Endothelial cell (in vitro differentiated cells): ENCODE measurements around the gene MRPL36. TPM values are rescaled to one million over a fixed set of nuclear protein-coding genes. Genes with fewer than 3 reads are reported as not detected.
"Not testable (repeated sequence)": the region's sequence is repeated elsewhere in the genome, so short reads cannot be mapped to it uniquely, and the experiment has no call there.

Experiments
- DNase-seq: peaks from one replicate; pipeline ENCODE4 v3.0.0; 2021; ENCODE audit warnings: low spot score
- H3K27ac Mint-ChIP-seq: one replicate; pipeline ENCODE4 v1.8.0; 2021; ENCODE audit warnings: mixed read lengths, inconsistent platforms; ENCODE audit not compliant: unreplicated experiment
- H3K27me3 Mint-ChIP-seq: one replicate; pipeline ENCODE4 v1.8.0; 2021; ENCODE audit warnings: mild to moderate bottlenecking, moderate library complexity, mixed read lengths, inconsistent platforms; ENCODE audit not compliant: unreplicated experiment
- H3K36me3 Mint-ChIP-seq: one replicate; pipeline ENCODE4 v1.8.0; 2021; ENCODE audit warnings: mild to moderate bottlenecking, low read depth, mixed read lengths, inconsistent platforms; ENCODE audit not compliant: unreplicated experiment
- H3K4me1 Mint-ChIP-seq: one replicate; pipeline ENCODE4 v1.8.0; 2021; ENCODE audit warnings: mild to moderate bottlenecking, mixed read lengths, inconsistent platforms; ENCODE audit not compliant: unreplicated experiment
- H3K4me3 Mint-ChIP-seq: one replicate; pipeline ENCODE4 v1.8.0; 2021; ENCODE audit warnings: mild to moderate bottlenecking, mixed read lengths, inconsistent platforms; ENCODE audit not compliant: unreplicated experiment
- H3K9me3 Mint-ChIP-seq: one replicate; pipeline ENCODE4 v1.8.0; 2021; ENCODE audit warnings: mixed read lengths, inconsistent platforms; ENCODE audit not compliant: unreplicated experiment
- total RNA-seq: library from RNA; stranded (reverse); fragmentation: NEBNext Ultra II Directional; extraction: Animal tissue kit (Norgen Biotek cat#: 25700); gene quantifications from one replicate; pipeline ENCODE4 v1.2.1, GENCODE V29; 2021; ENCODE audit not compliant: unreplicated experiment
- TF ChIP-seq, protein P1 (sequence below): fragments of 200-600 bp; sonication (generic); IDR thresholded peaks from one replicate; pipeline ENCODE4 v1.5.0; 2021; ENCODE audit warnings: antibody characterized with exemption; ENCODE audit not compliant: unreplicated experiment

The MRPL36 gene
- total RNA-seq, 1 donor from 2014 or later: 32.5 TPM

DNA sequence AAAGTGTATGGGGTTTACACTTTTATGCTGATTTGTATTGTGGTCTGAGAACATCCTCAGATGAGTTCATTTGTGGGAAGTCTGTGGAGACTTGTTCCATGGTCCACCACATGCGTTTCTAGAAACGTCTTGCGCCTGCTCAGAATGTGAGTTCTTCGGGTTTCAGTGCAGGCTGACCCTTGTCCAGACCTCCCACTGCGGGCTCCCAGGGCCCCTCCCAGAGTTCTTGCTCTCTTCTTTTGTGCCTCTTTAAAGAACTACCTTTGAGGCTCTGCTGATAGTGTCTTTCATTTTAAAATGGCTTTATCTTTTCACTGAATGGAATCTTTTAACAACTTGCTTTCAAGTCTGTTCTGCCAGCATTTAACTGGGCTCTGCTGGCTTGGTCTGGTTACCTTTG is 19.1 kb upstream of the MRPL36 start:
- Mint-ChIP-seq H3K4me1 (no peaks in the 10 kb centered on the region), H3K27ac (no peak overlapping the region), H3K27me3 (peaks cover 11% of the 10 kb centered on the region), H3K36me3 (peaks cover 59% of the 10 kb centered on the region), H3K9me3 (no peaks in the 10 kb centered on the region), H3K4me3 (no peak overlapping the region)
- DNase-seq: no peak
- TF ChIP-seq, protein P1, sequence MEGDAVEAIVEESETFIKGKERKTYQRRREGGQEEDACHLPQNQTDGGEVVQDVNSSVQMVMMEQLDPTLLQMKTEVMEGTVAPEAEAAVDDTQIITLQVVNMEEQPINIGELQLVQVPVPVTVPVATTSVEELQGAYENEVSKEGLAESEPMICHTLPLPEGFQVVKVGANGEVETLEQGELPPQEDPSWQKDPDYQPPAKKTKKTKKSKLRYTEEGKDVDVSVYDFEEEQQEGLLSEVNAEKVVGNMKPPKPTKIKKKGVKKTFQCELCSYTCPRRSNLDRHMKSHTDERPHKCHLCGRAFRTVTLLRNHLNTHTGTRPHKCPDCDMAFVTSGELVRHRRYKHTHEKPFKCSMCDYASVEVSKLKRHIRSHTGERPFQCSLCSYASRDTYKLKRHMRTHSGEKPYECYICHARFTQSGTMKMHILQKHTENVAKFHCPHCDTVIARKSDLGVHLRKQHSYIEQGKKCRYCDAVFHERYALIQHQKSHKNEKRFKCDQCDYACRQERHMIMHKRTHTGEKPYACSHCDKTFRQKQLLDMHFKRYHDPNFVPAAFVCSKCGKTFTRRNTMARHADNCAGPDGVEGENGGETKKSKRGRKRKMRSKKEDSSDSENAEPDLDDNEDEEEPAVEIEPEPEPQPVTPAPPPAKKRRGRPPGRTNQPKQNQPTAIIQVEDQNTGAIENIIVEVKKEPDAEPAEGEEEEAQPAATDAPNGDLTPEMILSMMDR: no peak

DNA sequence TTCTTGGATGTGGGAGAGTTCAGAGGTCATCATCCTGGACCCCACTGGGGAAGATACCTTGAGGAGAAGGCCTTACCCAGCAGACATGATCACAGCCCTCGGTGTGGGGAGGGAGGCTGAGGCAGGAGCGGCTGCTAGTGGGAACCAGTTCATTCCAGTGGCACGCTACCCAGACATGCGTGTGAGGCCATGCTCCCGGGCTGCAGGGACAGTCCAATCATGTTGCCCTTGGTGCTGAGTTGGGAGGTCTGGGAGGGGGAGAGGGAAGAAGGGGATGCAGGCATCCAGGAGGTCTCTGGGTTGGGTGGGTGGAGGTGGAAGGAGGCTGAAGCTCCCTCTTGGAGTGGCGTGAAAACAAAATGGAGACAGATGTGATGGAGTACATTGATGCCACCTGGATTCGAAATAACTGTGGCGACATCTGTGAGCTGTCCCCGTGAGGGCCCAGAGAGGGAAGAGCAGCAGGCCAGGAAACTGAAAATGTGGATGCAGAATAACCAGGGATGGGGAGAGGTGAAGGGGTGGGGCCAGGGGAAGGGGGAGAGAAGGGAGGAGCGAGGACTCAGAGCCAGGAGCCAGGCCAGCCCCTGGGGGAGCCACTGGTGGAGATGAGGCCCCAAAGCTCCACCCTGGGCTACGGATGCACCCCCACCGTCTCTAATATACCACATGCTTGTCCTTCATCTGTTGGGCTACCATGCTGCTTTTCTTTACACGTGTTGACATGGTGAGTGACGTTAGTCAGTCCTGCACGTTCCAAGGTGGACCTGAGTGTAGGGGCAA is 17.8 kb upstream of the MRPL36 start:
- Mint-ChIP-seq H3K27ac (no peak overlapping the region), H3K9me3 (no peaks in the 10 kb centered on the region), H3K4me3 (peak overlapping the region; percentile 38), H3K36me3 (peaks cover 60% of the 10 kb centered on the region), H3K27me3 (peaks cover 11% of the 10 kb centered on the region), H3K4me1 (no peaks in the 10 kb centered on the region)
- DNase-seq: no peak
- TF ChIP-seq, protein P1: no peak

DNA sequence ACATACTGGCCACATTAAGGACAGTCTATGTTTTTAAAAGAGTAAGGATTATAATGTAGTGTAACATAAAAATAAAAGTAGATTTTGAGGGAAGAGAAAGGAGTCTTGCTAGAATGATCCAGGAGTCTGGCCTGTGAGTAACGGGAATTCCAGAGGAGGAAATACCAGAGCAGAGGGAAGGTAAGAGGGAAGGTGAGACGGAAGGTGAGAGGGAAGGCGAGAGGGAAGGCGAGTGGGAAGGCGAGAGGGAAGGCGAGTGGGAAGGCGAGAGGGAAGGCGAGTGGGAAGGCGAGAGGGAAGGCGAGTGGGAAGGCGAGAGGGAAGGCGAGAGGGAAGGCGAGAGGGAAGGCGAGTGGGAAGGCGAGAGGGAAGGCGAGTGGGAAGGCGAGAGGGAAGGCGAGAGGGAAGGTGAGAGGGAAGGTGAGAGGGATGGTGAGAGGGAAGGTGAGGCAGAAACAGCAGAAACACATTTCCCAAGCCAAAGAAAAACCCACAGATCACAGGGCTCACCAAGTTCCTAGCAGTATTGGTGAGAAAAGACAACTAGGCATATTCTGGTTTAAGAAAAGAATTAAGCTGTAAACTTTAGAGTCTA is 17.0 kb upstream of the MRPL36 start:
- peak overlapping the region; percentile 3 for H3K4me3 Mint-ChIP-seq
- not testable (repeated sequence) for H3K27me3 Mint-ChIP-seq, H3K27ac Mint-ChIP-seq, DNase-seq, H3K4me1 Mint-ChIP-seq, H3K9me3 Mint-ChIP-seq
- peaks cover 53% of the 10 kb centered on the region for H3K36me3 Mint-ChIP-seq

DNA sequence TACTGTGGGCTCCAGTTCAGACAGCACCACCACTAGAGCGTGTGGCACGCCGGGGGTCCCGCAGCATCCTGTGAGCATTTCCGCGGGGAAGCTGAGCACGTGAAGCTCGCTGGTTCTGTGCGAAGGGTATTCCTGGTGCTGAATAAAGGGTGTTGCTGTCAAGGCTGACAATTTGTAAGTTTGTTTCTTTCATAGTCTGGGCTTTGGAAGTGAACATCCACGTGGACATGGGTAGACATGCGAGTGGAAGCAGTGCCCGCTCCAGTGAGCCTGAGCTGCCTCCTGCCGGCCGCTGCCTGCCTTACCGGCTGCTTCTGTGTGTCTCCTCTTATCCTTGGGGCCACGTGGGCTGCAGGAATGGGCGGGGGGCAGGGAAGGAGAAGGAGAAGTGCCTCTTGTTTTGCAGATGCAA is 16.2 kb upstream of the MRPL36 start:
- peaks cover 49% of the 10 kb centered on the region for H3K36me3 Mint-ChIP-seq
- peaks cover 9% of the 10 kb centered on the region for H3K27me3 Mint-ChIP-seq
- H3K4me1 Mint-ChIP-seq: no peaks in the 10 kb centered on the region
- TF ChIP-seq, protein P1: no peak
- no peak overlapping the region for H3K27ac Mint-ChIP-seq
- no peak for DNase-seq
- H3K9me3 Mint-ChIP-seq: no peaks in the 10 kb centered on the region
- H3K4me3 Mint-ChIP-seq: no peak overlapping the region

DNA sequence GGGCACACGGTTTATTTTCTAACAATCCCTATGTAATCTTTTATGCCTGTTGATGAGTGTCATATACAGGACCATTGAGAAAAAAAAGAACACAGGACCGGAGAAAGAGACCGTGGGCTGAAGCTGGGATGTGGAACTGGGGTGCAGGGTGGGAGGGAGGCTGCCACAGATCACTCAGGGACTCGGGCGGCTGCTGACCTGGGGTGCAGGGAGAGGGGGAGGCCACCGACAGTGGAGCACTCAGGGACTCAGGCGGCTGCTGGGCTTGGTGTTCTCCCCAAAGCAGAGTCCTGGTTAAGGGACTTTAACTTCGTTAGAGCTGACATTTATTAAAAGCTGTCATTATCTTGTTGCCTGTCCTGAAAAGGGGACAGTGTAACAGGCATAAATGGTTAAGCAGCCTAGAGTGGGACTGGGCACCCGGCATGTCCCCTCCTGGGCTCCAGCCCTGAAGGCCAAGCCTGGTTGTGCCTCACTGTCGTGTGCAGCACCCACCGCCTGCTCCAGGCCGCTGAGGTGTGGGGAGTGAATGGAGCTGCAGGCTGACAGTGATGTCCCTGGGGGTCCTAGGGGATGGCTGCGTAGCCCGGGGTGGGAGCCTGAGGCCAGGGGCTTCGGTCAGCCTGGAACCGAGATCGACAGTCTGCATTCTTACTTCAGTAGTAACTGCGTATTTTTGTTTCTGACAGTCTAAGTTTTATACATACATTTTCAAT is 15.6 kb upstream of the MRPL36 start:
- TF ChIP-seq, protein P1: no peak
- no peak for DNase-seq
- Mint-ChIP-seq H3K27ac (no peak overlapping the region), H3K4me3 (no peak overlapping the region), H3K27me3 (peaks cover 8% of the 10 kb centered on the region), H3K9me3 (no peaks in the 10 kb centered on the region), H3K4me1 (no peaks in the 10 kb centered on the region), H3K36me3 (peaks cover 47% of the 10 kb centered on the region)
